ENCODE measurements around the gene KLF2. TPM values are rescaled to one million over a fixed set of nuclear protein-coding genes. Genes with fewer than 3 reads are reported as not detected.

The KLF2 gene
- total and polyA plus RNA-seq, 7 donors, result 3.3 to 35.4 (median 23.1) TPM

DNA sequence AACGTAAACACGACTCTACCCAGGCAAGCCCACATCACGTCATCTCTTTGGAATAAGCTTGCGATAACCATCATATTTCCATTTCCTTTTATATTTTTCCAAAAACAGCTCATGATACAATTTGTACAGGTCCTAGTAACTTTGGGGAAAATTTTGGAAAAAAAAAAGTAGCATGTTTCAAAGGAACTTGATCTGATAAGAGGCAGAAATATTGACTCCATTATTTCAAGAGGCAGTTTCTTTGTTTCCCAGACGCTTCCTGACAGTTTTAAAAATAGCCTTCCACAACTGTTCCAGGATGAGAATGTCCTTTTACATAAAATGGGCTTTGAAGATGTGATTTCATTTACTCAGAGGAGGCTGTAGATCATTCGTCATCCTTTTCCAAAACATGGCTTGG is 23.1 kb downstream of the KLF2 start:
- H3K4me1 ChIP-seq, result peaks cover 9% of the 10 kb centered on the region
- TF ChIP-seq, protein P1, sequence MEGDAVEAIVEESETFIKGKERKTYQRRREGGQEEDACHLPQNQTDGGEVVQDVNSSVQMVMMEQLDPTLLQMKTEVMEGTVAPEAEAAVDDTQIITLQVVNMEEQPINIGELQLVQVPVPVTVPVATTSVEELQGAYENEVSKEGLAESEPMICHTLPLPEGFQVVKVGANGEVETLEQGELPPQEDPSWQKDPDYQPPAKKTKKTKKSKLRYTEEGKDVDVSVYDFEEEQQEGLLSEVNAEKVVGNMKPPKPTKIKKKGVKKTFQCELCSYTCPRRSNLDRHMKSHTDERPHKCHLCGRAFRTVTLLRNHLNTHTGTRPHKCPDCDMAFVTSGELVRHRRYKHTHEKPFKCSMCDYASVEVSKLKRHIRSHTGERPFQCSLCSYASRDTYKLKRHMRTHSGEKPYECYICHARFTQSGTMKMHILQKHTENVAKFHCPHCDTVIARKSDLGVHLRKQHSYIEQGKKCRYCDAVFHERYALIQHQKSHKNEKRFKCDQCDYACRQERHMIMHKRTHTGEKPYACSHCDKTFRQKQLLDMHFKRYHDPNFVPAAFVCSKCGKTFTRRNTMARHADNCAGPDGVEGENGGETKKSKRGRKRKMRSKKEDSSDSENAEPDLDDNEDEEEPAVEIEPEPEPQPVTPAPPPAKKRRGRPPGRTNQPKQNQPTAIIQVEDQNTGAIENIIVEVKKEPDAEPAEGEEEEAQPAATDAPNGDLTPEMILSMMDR (IDR thresholded peaks at IDR 0.05), result no peak
- H3K9me3 ChIP-seq, result no peaks in the 10 kb centered on the region
- peak in 1 of 4 donors; percentile 6 for ATAC-seq
- intact Hi-C loops (cut with DNase I), result no loop called here
- DNase-seq, result no peak
- no peak overlapping the region for H3K4me3 ChIP-seq
- no peaks in the 10 kb centered on the region for H3K36me3 ChIP-seq (ENCODE audit: insufficient read depth in 1 of 2, low read depth in 1 of 2)
- no peaks in the 10 kb centered on the region for H3K27me3 ChIP-seq (ENCODE audit: insufficient read depth in 3 of 3, low read length in 2 of 3)
- WGBS, 3 donors, result 58 to 71% (median 65%) methylated on average over 6 of the region's 6 CpGs
- peak overlapping the region; percentile 61 for H3K27ac ChIP-seq

DNA sequence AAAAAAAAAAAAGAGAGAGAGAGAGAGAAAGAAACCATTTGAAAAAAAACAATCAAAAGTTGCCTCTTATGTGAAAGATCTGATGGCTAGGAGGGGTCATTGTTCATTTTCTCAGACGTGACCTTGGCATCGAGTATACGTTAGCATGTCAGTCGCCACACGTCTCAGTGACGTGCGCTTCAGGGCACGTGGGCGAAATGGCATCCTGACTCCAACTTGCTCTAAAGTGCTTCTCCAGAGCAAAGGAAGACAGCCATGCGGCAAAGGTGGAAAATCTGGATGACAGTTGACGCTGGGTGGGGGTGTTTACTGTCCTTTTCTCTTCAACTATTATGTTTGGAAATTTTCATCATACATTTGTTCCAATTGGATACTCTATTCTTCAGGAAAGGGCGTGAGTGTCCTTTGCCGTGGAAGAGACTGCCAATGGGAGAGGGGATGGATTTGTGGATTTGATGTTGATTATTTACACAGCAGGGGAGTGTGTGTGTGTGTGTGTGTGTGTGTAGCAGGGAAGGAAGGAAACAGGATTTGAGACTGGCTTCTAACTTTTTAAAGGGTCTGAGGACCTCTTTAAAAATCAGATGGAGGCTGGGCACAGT is 25.0 kb downstream of the KLF2 start:
- Histone ChIP-seq H3K9me3 (no peaks in the 10 kb centered on the region), H3K27ac (no peak overlapping the region), H3K4me3 (no peak overlapping the region), H3K27me3 (ENCODE audit: insufficient read depth in 3 of 3, low read length in 2 of 3) (no peaks in the 10 kb centered on the region), H3K36me3 (ENCODE audit: insufficient read depth in 1 of 2, low read depth in 1 of 2) (peaks cover 0 to 2% of the 10 kb centered on the region in 2 donors), H3K4me1 (no peaks in the 10 kb centered on the region)
- TF ChIP-seq, protein P1 (IDR thresholded peaks at IDR 0.05), result no peak
- DNase-seq (no peak), ATAC-seq (peak in 1 of 4 donors; percentile 21)
- intact Hi-C loops (cut with DNase I), result no loop called here
- 62 to 75% (median 64%) methylated on average over 13 of the region's 13 CpGs for WGBS, 3 donors

- ATAC-seq, result peak in 2 of 4 donors; percentile 22 to 29
- no peak for DNase-seq
- H3K9me3 ChIP-seq, result no peaks in the 10 kb centered on the region
Observed at GRCh38 chr19:16351133-16351809, 26.6 kb downstream of the KLF2 start.

GRCh38 chr19:16355293-16356043 is 30.8 kb downstream of the KLF2 start:
- WGBS, 3 donors, result 66 to 81% (median 71%) methylated on average over 38 to 39 of the region's 39 CpGs
- Histone ChIP-seq H3K9me3 (no peaks in the 10 kb centered on the region), H3K4me1 (peaks cover 9% of the 10 kb centered on the region), H3K27me3 (ENCODE audit: insufficient read depth in 3 of 3, low read length in 2 of 3) (no peaks in the 10 kb centered on the region), H3K36me3 (ENCODE audit: insufficient read depth in 1 of 2, low read depth in 1 of 2) (peaks cover 0 to 22% of the 10 kb centered on the region in 2 donors), H3K4me3 (no peak overlapping the region), H3K27ac (no peak overlapping the region)
- ATAC-seq (peak in 2 of 4 donors; percentile 13 to 31), DNase-seq (no peak)
- intact Hi-C loops (cut with DNase I), result no loop called here
- TF ChIP-seq, protein P1 (IDR thresholded peaks at IDR 0.05), result no peak

More at GRCh38 chr19:16351133-16351809, 26.6 kb downstream of the KLF2 start:
- H3K4me3 ChIP-seq, result no peak overlapping the region
- no peaks in the 10 kb centered on the region for H3K4me1 ChIP-seq
- WGBS, 3 donors, result 64 to 75% (median 70%) methylated on average over 11 of the region's 11 CpGs
- intact Hi-C loops (cut with DNase I), result no loop called here
- TF ChIP-seq, protein P1 (IDR thresholded peaks at IDR 0.05), result no peak
- peaks cover 0 to 11% of the 10 kb centered on the region in 2 donors for H3K36me3 ChIP-seq (ENCODE audit: insufficient read depth in 1 of 2, low read depth in 1 of 2)
- H3K27ac ChIP-seq, result no peak overlapping the region
- no peaks in the 10 kb centered on the region for H3K27me3 ChIP-seq (ENCODE audit: insufficient read depth in 3 of 3, low read length in 2 of 3)

Measured in psoas muscle (tissue), 8 donors.